ENCODE results near the gene CDHR2.

The CDHR2 gene

GRCh38 chr5:176564002-176564401, 14.9 kb downstream of the CDHR2 start:
- Histone ChIP-seq H3K4me3 (ENCODE audit: low read depth, low read length, poor library complexity, severe bottlenecking) (no peak overlapping the region), H3K27me3 (ENCODE audit: insufficient read depth, low read length) (peaks cover 6% of the 10 kb centered on the region; the same call in 1 of the 2 replicates), H3K9me3 (ENCODE audit: low read length) (0 out of 2 replicates have a peak, but pooled peaks cover 3% of the 10 kb centered on the region), H3K4me1 (ENCODE audit: insufficient read depth, low read length, severe bottlenecking) (no peaks in the 10 kb centered on the region), H3K4me2 (ENCODE audit: low read length) (no peak overlapping the region), H3K9me2 (ENCODE audit: low read depth, low read length) (no peaks in the 10 kb centered on the region), H3K36me3 (ENCODE audit: insufficient read depth, low read length) (no peaks in the 10 kb centered on the region), H4K20me1 (ENCODE audit: insufficient read depth, low read length) (no peaks in the 10 kb centered on the region), H3K79me2 (ENCODE audit: insufficient read depth, low read length) (no peaks in the 10 kb centered on the region), H3F3A (ENCODE audit: insufficient read depth, low read length) (no peaks in the 10 kb centered on the region), H2AFZ (ENCODE audit: low read length) (no peak overlapping the region), H3K9ac (ENCODE audit: low read length) (no peak overlapping the region), H3K27ac (ENCODE audit: low read depth, low read length, poor library complexity, severe bottlenecking) (no peak overlapping the region)
- TF ChIP-seq EZH2 (IDR thresholded peaks at IDR 0.05; ENCODE audit: borderline replicate concordance, low read length) (no peak), CTCF (IDR thresholded peaks at IDR 0.05; ENCODE audit: low read length) (no peak)

DNA sequence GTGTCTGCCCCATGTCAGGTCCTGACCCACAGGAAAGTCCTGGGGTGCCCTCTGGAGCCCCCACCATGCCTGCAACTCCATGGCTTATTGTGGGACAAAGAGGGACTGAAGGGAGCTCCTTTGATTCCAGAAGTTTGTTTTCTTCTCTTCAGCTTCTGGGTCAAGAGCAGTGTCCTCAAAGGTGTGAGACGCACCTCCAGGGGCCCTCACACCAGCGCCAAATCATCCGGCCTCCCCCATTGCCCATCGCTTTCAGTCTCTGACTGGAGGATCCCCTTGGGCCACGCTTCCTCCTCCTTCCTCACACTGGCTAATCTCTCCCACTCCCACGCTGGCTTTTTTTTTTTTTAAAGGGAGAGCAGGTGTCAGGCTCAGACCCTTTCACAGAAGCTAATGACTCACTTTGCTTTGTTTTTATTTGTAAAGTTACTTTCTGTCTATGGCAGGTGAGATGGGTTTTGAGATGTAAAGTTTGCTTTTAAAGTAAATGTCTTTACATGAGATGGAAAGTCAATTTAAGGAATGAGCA, 16.7 kb downstream of the CDHR2 start:
- Histone ChIP-seq H3K4me1 (ENCODE audit: insufficient read depth, low read length, severe bottlenecking) (no peaks in the 10 kb centered on the region), H2AFZ (ENCODE audit: low read length) (no peak overlapping the region), H4K20me1 (ENCODE audit: insufficient read depth, low read length) (no peaks in the 10 kb centered on the region), H3K27ac (ENCODE audit: low read depth, low read length, poor library complexity, severe bottlenecking) (no peak overlapping the region), H3K36me3 (ENCODE audit: insufficient read depth, low read length) (no peaks in the 10 kb centered on the region), H3F3A (ENCODE audit: insufficient read depth, low read length) (no peaks in the 10 kb centered on the region), H3K9ac (ENCODE audit: low read length) (no peak overlapping the region), H3K9me3 (ENCODE audit: low read length) (0 out of 2 replicates have a peak, but pooled peaks cover 3% of the 10 kb centered on the region), H3K27me3 (ENCODE audit: insufficient read depth, low read length) (peaks cover 6% of the 10 kb centered on the region; the same call in 1 of the 2 replicates), H3K79me2 (ENCODE audit: insufficient read depth, low read length) (no peaks in the 10 kb centered on the region), H3K9me2 (ENCODE audit: low read depth, low read length) (no peaks in the 10 kb centered on the region), H3K4me3 (ENCODE audit: low read depth, low read length, poor library complexity, severe bottlenecking) (no peak overlapping the region), H3K4me2 (ENCODE audit: low read length) (no peak overlapping the region)
- no peak for TF ChIP-seq EZH2 (IDR thresholded peaks at IDR 0.05; ENCODE audit: borderline replicate concordance, low read length)
- TF ChIP-seq CTCF (IDR thresholded peaks at IDR 0.05; ENCODE audit: low read length) = no peak

- H3K9me3 ChIP-seq (ENCODE audit: low read length) = 0 out of 2 replicates have a peak, but pooled peaks cover 3% of the 10 kb centered on the region
- no peak overlapping the region for H3K27ac ChIP-seq (ENCODE audit: low read depth, low read length, poor library complexity, severe bottlenecking)
- H3F3A ChIP-seq (ENCODE audit: insufficient read depth, low read length) = no peaks in the 10 kb centered on the region
- TF ChIP-seq CTCF (IDR thresholded peaks at IDR 0.05; ENCODE audit: low read length) (no peak), EZH2 (IDR thresholded peaks at IDR 0.05; ENCODE audit: borderline replicate concordance, low read length) (no peak)
- H3K79me2 ChIP-seq (ENCODE audit: insufficient read depth, low read length) = no peaks in the 10 kb centered on the region
- H3K4me2 ChIP-seq (ENCODE audit: low read length) = no peak overlapping the region
- no peaks in the 10 kb centered on the region for H3K36me3 ChIP-seq (ENCODE audit: insufficient read depth, low read length)
- no peak overlapping the region for H2AFZ ChIP-seq (ENCODE audit: low read length)
- H4K20me1 ChIP-seq (ENCODE audit: insufficient read depth, low read length) = no peaks in the 10 kb centered on the region
- H3K4me3 ChIP-seq (ENCODE audit: low read depth, low read length, poor library complexity, severe bottlenecking) = no peak overlapping the region
- no peaks in the 10 kb centered on the region for H3K4me1 ChIP-seq (ENCODE audit: insufficient read depth, low read length, severe bottlenecking)
- no peak overlapping the region for H3K9ac ChIP-seq (ENCODE audit: low read length)
- no peaks in the 10 kb centered on the region; the same call in 1 of the 2 replicates for H3K27me3 ChIP-seq (ENCODE audit: insufficient read depth, low read length)
- no peaks in the 10 kb centered on the region for H3K9me2 ChIP-seq (ENCODE audit: low read depth, low read length)
These were observed 19.5 kb downstream of the CDHR2 start for GRCh38 chr5:176568657-176569056.

Measured in OCI-LY1 (cell line).